ENCODE measurements around the gene MCF2L2. TPM values are rescaled to one million over a fixed set of nuclear protein-coding genes. Genes with fewer than 3 reads are reported as not detected.

The MCF2L2 gene
- total RNA-seq, 4 donors from 2014 or later: 0.16 to 0.66 (median 0.26) TPM

- TF ChIP-seq CTCF (IDR thresholded peaks at IDR 0.05; ENCODE audit: low read depth): no peak
Measured at GRCh38 chr3:183253528-183254486, 174.6 kb downstream of the MCF2L2 start.

- TF ChIP-seq CTCF (IDR thresholded peaks at IDR 0.05; ENCODE audit: low read depth): no peak
Measured at GRCh38 chr3:183252973-183253527, 175.4 kb downstream of the MCF2L2 start, which contains the start of gene B3GNT5. TSS of gene B3GNT5 (plus strand) at chr3:183253253. CDS start at chr3:183269799, 16,546 bp downstream.

- TF ChIP-seq CTCF (IDR thresholded peaks at IDR 0.05; ENCODE audit: low read depth): no peak
Measured at GRCh38 chr3:183252118-183252782, 176.2 kb downstream of the MCF2L2 start.

- TF ChIP-seq CTCF (IDR thresholded peaks at IDR 0.05; ENCODE audit: low read depth): no peak
Measured at GRCh38 chr3:183249006-183249718, 179.3 kb downstream of the MCF2L2 start.

DNA sequence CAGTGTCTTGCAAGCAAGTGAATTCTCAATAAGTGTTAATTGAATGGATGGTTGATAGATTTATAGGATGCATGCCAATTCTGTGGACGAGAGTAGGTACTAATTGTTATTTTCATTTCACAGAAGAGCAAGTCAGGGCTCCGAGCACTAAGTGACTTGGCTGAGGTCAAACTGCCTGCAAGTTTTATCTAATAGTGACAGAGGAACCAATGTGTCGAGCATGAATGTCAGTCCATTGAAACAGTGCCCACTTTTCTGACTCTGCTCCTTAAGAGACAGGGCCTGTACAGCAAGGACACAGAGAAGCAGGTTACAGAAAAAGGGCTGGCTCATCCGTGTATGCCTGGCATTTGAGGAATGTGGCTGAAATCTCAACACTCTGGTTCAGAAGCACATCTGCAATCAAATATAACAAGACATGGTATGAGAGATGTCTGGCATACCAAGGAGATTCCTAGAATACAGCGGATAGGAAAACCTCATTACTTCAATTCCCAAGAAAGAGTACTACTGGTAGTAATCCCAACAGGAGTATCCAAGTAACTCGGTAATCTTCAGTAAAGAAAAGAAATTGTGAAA is 181.3 kb downstream of the MCF2L2 start:
- TF ChIP-seq CTCF (IDR thresholded peaks at IDR 0.05; ENCODE audit: low read depth): no peak

- no peak for TF ChIP-seq CTCF (IDR thresholded peaks at IDR 0.05; ENCODE audit: low read depth)
Measured at GRCh38 chr3:183244981-183245476, 183.4 kb downstream of the MCF2L2 start.
